OCI-LY1 (cell line): Measurements from ENCODE around the gene SLC22A23.

ENCODE experiments used
- EZH2 ChIP-seq: fragments of 200-600 bp; sonication (generic), shearing (Covaris generic); IDR thresholded peaks from 2 replicates; pipeline ENCODE4 v1.8.0; 2017; ENCODE audit warnings: borderline replicate concordance, mixed run types, mild to moderate bottlenecking, antibody characterized with exemption, low read length, moderate library complexity, mixed read lengths
- TF ChIP-seq, protein P1 (sequence below): fragments of 200-600 bp; sonication (generic), shearing (Covaris generic); IDR thresholded peaks from 2 replicates; pipeline ENCODE4 v1.5.1; 2017; ENCODE audit warnings: mild to moderate bottlenecking, antibody characterized with exemption, low read length, moderate library complexity, mixed read lengths

- TF ChIP-seq, protein P1, sequence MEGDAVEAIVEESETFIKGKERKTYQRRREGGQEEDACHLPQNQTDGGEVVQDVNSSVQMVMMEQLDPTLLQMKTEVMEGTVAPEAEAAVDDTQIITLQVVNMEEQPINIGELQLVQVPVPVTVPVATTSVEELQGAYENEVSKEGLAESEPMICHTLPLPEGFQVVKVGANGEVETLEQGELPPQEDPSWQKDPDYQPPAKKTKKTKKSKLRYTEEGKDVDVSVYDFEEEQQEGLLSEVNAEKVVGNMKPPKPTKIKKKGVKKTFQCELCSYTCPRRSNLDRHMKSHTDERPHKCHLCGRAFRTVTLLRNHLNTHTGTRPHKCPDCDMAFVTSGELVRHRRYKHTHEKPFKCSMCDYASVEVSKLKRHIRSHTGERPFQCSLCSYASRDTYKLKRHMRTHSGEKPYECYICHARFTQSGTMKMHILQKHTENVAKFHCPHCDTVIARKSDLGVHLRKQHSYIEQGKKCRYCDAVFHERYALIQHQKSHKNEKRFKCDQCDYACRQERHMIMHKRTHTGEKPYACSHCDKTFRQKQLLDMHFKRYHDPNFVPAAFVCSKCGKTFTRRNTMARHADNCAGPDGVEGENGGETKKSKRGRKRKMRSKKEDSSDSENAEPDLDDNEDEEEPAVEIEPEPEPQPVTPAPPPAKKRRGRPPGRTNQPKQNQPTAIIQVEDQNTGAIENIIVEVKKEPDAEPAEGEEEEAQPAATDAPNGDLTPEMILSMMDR: no peak
- no peak for TF ChIP-seq EZH2
These were observed 86.3 kb downstream of the SLC22A23 start for GRCh38 chr6:3370361-3371221.
